H54 (cell line): Measurements from ENCODE around the gene SLITRK5.

ENCODE experiments used
- DNase-seq: peaks from one replicate; pipeline ENCODE4 v3.0.0; 2011; ENCODE audit warnings: low spot score, mixed read lengths; ENCODE audit not compliant: insufficient read length
- FAIRE-seq: peaks from 3 replicates; lab custom pipeline; 2011; peaks lifted over from hg19 to GRCh38; lab: Jason Lieb, UNC
- POLR2A ChIP-seq: IDR thresholded peaks from 2 replicates; pipeline ENCODE4 v1.6.1; 2011; ENCODE audit warnings: low read depth, mild to moderate bottlenecking, low read length

The SLITRK5 gene

DNA sequence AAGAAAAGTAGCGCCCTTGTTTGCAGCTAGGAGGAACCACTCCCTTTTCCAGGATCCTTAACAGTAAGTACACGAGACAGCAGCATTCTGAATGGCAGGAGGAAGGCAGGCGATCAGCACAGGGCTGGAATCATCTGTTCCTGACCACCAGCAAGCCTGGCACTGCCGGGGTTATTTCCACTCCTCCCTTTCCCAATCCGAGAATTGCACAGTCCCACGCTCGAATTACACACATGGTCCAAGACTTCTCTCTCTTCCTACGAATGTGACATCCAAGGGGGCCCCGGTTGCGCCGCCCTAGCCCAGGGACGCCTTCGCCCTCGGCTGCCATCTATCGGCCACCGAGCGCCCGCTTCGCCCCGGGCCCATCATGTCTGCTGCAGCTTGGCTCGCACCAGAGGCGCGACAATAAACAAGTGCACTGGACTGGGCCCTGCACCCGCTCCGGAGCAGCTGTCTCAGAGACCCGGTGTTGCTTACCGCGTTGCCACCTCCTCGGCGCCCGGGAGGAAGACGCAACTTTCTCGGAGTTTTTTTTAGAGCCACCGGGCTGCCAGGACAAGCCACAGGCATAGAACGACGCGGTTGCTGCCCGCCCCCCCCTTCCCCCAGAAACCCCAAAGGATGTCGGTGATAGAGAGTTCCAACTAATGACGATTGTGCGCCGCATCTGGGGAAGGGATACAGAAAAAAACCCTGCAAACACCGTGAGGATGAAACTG is at the start of gene SLITRK5:
TSS of gene SLITRK5 (plus strand) at position 341 of the 722 bp plus-strand sequence. CDS start 4,018 bp downstream, outside the sequence.
- FAIRE-seq: peak; percentile 99
- DNase-seq: peak; percentile 73
- TF ChIP-seq POLR2A: no peak

GRCh38 chr13:87622971-87623370 is 48.2 kb upstream of the SLITRK5 start:
- TF ChIP-seq POLR2A: no peak
- no peak for FAIRE-seq

GRCh38 chr13:87656306-87656705 is 14.9 kb upstream of the SLITRK5 start:
- DNase-seq (no peak), FAIRE-seq (peak; percentile 97)
- no peak for TF ChIP-seq POLR2A

More at GRCh38 chr13:87622971-87623370, 48.2 kb upstream of the SLITRK5 start:
- DNase-seq: no peak

DNA sequence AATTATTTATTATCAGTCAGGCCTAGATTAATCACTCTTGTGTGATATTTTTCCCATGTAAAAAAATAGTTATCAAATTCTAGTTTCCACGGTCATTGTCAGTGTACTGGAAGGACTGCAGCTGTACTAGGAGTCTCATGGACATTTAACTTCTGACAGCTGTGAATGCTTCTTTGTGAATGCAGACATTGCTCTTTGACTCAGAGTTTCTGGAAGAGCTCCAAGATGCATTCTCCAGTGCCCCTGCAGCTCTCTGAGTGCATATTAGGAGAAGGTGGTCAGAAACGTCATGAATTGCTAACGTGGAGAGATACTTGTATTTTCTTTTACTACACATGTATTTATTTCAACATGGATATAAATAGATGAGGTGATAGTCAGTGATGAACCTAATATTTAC is 9.7 kb upstream of the SLITRK5 start:
- FAIRE-seq (peak; percentile 99), DNase-seq (no peak)

DNA sequence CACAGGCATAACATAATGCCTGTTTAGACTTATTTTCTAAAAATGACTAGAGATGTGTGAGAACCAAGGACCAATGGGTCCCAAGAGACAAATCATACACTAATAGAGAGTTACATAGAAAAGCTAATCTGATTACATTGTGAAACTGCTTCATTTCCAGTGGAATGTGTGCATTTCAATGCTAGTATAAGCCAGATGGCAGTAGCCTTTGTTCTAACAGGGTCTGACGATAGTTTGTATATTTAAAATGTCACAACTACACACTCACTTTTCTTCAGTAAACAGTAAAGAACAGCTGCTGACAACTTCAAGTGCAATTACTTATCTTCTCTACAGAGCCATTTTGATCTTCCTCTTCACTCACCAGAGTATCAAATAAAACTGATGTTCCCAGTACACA is 4.3 kb upstream of the SLITRK5 start:
- FAIRE-seq (no peak), DNase-seq (no peak)
- TF ChIP-seq POLR2A: no peak

More for the DNA sequence above, 9.7 kb upstream of the SLITRK5 start:
- no peak for TF ChIP-seq POLR2A

GRCh38 chr13:87667686-87668085 is 3.5 kb upstream of the SLITRK5 start:
- DNase-seq: no peak
- TF ChIP-seq POLR2A: no peak
- FAIRE-seq: peak; percentile 82

GRCh38 chr13:87669379-87669978 is 1.7 kb upstream of the SLITRK5 start:
- FAIRE-seq (peak; percentile 83), DNase-seq (no peak)
- no peak for TF ChIP-seq POLR2A

DNA sequence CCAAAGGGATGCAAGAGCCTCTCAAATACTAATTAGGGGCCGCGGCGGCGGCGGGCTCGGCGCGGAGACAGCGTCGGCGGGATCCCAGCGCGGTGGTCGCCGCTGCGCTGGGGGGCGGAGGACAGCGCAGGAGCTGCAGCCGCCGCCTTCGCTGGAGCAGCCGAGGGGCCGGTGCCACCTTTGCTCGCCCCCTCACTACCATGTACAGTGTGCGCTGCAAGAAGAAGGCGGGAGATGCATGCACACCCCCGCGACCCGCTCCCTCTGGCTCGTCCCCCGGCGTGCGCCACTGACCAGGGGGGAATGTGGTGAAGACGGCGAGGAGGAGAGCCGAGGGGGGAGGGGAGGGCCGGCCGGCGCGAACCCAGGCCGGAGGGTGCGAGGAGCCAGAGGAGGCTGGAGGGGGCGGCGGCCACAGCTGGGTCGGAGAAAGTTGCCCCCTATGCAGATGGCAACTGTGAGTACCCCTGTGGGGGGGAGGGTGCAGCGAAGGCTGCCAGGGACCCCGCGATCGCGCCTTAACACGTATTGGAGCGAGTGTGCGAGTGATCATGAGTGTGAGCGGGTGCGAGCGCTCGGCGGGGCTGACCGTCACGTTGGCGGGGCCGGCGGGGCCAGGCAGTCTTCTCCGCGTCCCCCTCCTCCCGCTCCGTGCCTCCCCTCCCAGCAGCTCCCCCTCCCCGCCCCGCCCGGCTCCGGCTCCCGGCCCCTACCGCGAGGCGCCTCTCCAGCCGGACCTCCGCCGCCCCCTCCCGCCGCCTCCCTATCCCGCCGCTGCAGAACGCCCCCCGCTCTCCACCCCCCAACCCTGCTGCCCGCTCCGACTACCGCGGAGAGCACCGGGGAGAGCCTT is 808 bp downstream of the SLITRK5 start:
- TF ChIP-seq POLR2A: no peak
- DNase-seq (no peak), FAIRE-seq (no peak)

- FAIRE-seq (no peak), DNase-seq (no peak)
- no peak for TF ChIP-seq POLR2A
Observed at GRCh38 chr13:87674247-87674738, 3.1 kb downstream of the SLITRK5 start.

- no peak for TF ChIP-seq POLR2A
- FAIRE-seq (no peak), DNase-seq (no peak)
Observed at GRCh38 chr13:87675851-87676250, 4.7 kb downstream of the SLITRK5 start.

GRCh38 chr13:87676254-87677042 is 5.3 kb downstream of the SLITRK5 start:
- DNase-seq (no peak), FAIRE-seq (no peak)
- TF ChIP-seq POLR2A: no peak

- TF ChIP-seq POLR2A: no peak
- FAIRE-seq: no peak
- no peak for DNase-seq
Observed at GRCh38 chr13:87677043-87677495, 5.9 kb downstream of the SLITRK5 start.
